AG09319 (cell line): ENCODE measurements around the gene RGS17.
A peak's percentile ranks its signal among the peaks of the same experiment; 100 is the strongest.

Source experiments
- DNase-seq: peaks from one replicate; pipeline ENCODE4 v3.0.0-alpha.2; 2010; ENCODE audit warnings: low read depth; ENCODE audit errors: extremely low read depth
- TF ChIP-seq, protein P1 (sequence below): IDR thresholded peaks from 2 replicates; pipeline ENCODE4 v1.5.1; 2011; ENCODE audit warnings: low read depth, mild to moderate bottlenecking, inconsistent platforms, low read length, moderate library complexity

The RGS17 gene

GRCh38 chr6:153092082-153093013 is 38.7 kb downstream of the RGS17 start:
- peak; percentile 59 for DNase-seq
- TF ChIP-seq, protein P1, sequence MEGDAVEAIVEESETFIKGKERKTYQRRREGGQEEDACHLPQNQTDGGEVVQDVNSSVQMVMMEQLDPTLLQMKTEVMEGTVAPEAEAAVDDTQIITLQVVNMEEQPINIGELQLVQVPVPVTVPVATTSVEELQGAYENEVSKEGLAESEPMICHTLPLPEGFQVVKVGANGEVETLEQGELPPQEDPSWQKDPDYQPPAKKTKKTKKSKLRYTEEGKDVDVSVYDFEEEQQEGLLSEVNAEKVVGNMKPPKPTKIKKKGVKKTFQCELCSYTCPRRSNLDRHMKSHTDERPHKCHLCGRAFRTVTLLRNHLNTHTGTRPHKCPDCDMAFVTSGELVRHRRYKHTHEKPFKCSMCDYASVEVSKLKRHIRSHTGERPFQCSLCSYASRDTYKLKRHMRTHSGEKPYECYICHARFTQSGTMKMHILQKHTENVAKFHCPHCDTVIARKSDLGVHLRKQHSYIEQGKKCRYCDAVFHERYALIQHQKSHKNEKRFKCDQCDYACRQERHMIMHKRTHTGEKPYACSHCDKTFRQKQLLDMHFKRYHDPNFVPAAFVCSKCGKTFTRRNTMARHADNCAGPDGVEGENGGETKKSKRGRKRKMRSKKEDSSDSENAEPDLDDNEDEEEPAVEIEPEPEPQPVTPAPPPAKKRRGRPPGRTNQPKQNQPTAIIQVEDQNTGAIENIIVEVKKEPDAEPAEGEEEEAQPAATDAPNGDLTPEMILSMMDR: no peak

DNA sequence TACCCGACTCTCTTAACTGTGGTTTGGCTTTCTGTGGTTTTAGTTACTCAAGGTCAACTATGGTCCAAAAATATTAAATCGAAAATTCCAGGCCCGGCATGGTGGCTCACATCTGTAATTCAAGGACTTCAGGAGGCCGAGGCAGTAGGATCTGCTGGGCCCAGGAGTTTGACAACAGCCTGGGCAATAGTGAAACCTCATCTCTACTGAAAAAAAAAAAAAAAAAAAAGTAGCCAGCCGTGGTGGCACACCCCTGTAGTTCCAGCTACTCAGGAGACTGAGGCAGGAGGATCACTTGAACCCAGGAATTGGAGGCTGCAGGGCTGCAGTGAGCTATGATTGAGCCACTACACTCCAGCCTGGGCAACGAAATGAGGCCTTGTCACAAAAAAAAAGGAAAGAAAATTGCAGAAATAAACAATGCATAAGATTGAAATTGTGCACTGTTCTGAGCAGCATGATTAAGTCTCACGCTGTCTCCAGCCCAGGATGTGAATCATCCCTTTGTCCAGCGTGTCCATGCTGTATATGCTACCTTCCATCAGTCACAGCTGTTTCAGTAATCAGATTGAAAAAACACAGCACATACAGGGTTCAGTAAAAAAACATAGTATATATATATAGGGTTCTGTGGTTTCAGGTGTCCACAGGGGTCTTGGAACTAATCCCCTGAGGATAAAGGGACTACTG is 40.7 kb downstream of the RGS17 start:
- DNase-seq: no peak

DNA sequence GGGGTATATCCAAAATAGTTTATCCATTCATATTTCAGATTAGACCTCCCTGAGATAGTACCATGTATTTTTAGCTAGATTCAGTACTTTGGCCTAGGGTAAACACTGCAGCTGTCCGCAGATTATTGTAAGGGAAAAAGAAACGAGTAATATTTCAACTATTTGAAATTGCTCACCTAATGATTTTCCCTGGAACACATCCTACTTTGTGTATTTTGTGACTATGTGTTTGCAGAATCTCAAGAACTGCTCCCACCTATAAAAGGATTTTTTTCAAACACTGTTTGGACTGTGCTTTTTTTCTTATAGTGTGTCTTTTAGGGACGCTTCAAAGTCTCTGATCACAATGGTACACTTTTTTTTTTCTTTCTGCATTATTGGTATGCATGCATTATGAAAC is 42.3 kb downstream of the RGS17 start:
- TF ChIP-seq, protein P1: no peak
- DNase-seq: no peak

More for the DNA sequence above, 40.7 kb downstream of the RGS17 start:
- TF ChIP-seq, protein P1: no peak

DNA sequence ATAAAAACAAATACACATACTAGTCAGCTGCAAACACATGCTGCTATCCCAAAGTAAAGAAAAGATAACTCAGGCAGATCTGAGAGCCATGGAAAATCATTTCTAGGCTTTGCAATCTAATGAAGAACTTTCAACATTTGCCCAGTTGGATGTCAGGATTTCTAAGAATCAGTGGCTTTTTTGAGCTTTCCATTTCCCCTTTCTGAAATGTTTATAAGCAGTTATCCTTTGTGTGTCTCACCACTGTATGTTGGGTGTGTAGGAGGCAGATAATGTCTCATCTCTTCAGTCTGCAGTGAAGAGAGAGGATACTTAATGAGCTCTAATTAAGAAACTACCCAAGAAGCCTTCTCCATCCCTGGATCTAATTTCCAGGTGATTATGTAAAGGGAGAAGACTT is 43.6 kb downstream of the RGS17 start:
- DNase-seq: no peak
- TF ChIP-seq, protein P1: no peak

DNA sequence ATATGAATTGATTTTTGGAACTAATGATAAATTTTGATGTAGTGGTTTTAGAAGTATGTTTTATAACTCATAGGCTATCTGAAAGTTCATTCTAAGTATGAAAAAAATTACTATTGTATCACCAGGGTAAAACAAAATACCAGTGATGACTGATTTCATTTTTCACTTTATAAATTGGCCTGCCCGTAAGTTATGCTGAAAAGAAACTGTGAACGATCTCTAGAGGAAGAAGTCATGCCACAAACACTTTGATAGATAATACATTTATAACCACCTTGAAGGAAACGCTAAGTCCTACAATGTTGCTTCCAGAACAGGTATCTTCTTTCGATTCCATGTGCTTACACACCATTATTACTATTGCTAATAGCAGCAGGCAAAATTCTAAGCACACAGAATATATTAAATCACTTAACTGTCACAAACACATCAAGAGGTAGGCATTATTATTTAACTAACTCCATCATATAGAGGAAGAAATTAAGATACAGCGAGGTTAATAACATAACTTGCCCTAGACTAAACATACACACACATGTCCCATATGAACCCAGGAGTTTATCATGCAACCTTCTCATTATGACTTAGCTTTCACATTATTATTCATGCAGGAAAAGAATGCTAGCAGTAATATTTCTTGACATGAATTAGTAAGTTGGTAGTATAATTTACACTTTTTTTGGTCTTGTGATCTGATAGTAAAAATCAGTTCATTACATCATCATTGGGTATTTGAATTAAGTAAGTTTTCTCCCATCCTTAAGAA is 44.7 kb downstream of the RGS17 start:
- TF ChIP-seq, protein P1: no peak
- no peak for DNase-seq

- TF ChIP-seq, protein P1: no peak
- no peak for DNase-seq
Observed at GRCh38 chr6:153085239-153085638, 45.8 kb downstream of the RGS17 start.
